GM18870 (cell line): Measurements from ENCODE around the gene ADAM33.

Source experiments
- ATAC-seq: cut with Tn5 transposase; IDR thresholded peaks from one replicate; pipeline ENCODE4 v1.9.1; 2021; ENCODE audit warnings: moderate library complexity; ENCODE audit not compliant: unreplicated experiment

Gene ADAM33

GRCh38 chr20:3691306-3691705 lies 9.5 kb upstream of the ADAM33 start:
- ATAC-seq: no peak

- ATAC-seq: no peak
These were observed 8.6 kb upstream of the ADAM33 start for GRCh38 chr20:3690413-3690812.

- ATAC-seq: no peak
These were observed 8.2 kb upstream of the ADAM33 start for GRCh38 chr20:3689978-3690377.

- ATAC-seq: no peak
These were observed 5.8 kb upstream of the ADAM33 start for GRCh38 chr20:3687655-3688054.

GRCh38 chr20:3686867-3687321 lies 5.1 kb upstream of the ADAM33 start:
- no peak for ATAC-seq

- no peak for ATAC-seq
These were observed 4.6 kb upstream of the ADAM33 start for GRCh38 chr20:3686421-3686820.

GRCh38 chr20:3685341-3685740 lies 3.5 kb upstream of the ADAM33 start:
- no peak for ATAC-seq

- ATAC-seq: no peak
These were observed 369 bp downstream of the ADAM33 start for GRCh38 chr20:3681352-3681930.

GRCh38 chr20:3680701-3681351 lies 984 bp downstream of the ADAM33 start:
- no peak for ATAC-seq

GRCh38 chr20:3679749-3680700 lies 1.8 kb downstream of the ADAM33 start:
- ATAC-seq: no peak

- ATAC-seq: no peak
These were observed 2.7 kb downstream of the ADAM33 start for GRCh38 chr20:3678856-3679720.

- ATAC-seq: no peak
These were observed 3.6 kb downstream of the ADAM33 start for GRCh38 chr20:3678198-3678597.

GRCh38 chr20:3677733-3678132 lies 4.1 kb downstream of the ADAM33 start:
- no peak for ATAC-seq

- ATAC-seq: no peak
These were observed 6.6 kb downstream of the ADAM33 start for GRCh38 chr20:3674995-3675900.

- no peak for ATAC-seq
These were observed 7.4 kb downstream of the ADAM33 start for GRCh38 chr20:3674447-3674846.

- ATAC-seq: no peak
These were observed 8.4 kb downstream of the ADAM33 start for GRCh38 chr20:3673221-3674070.

- ATAC-seq: no peak
These were observed 9.2 kb downstream of the ADAM33 start for GRCh38 chr20:3672547-3673171.

- no peak for ATAC-seq
These were observed 9.7 kb downstream of the ADAM33 start for GRCh38 chr20:3671986-3672546.
